PC-3 (cell line): ENCODE data around the gene SCN4B.

Source experiments
- CTCF ChIP-seq: fragments of 300-600 bp; sonication (generic); conservative IDR thresholded peaks from 2 replicates; pipeline ENCODE4 v1.5.1; 2017; ENCODE audit warnings: antibody characterized with exemption, low read depth, mild to moderate bottlenecking, low read length
- EZH2 ChIP-seq: fragments of 300-600 bp; sonication (generic); IDR thresholded peaks from one replicate; pipeline ENCODE4 v1.6.1; 2017; ENCODE audit warnings: antibody characterized with exemption, mild to moderate bottlenecking, low read length; ENCODE audit not compliant: unreplicated experiment
- EZH2phosphoT487 ChIP-seq: fragments of 300-600 bp; sonication (generic); IDR thresholded peaks from 2 replicates; pipeline ENCODE4 v1.6.1; 2018; ENCODE audit warnings: mild to moderate bottlenecking, antibody characterized with exemption, low read length, borderline replicate concordance

GRCh38 chr11:118172356-118172755 lies 19.7 kb upstream of the SCN4B start:
- TF ChIP-seq CTCF (no peak), EZH2 (no peak), EZH2phosphoT487 (no peak)
